HepG2 (cell line): Measurements from ENCODE around the gene SMPX.

ENCODE experiments used
- ATF3 ChIP-seq: sonication (generic); formaldehyde crosslinking; IDR thresholded peaks from 2 replicates; pipeline ENCODE4 v1.4.0; 2020; ENCODE audit warnings: missing genetic modification reagents
- BHLHE40 ChIP-seq: IDR thresholded peaks from 2 replicates; pipeline ENCODE4 v1.6.1; 2011; ENCODE audit warnings: low read length, improper control_type of control experiment
- CBX2 ChIP-seq, 2 experiments: fragments of 200-600 bp in 1 of 2; sonication (generic); formaldehyde crosslinking in 1 of 2; IDR thresholded peaks; 2 replicates each; pipeline versions ENCODE4 v1.7.0 to v1.8.1; 2018 to 2022; ENCODE audit warnings: low read depth in 2 of 2, low read length in 1 of 2, mild to moderate bottlenecking in 1 of 2, missing genetic modification reagents in 1 of 2
- CTCF ChIP-seq: sonication (generic); formaldehyde crosslinking; IDR thresholded peaks from 2 replicates; pipeline ENCODE4 v1.5.0; 2020; ENCODE audit warnings: mild to moderate bottlenecking, missing genetic modification reagents, moderate library complexity
- EP300 ChIP-seq, 3 experiments: sonication (generic) in 1 of 3; formaldehyde crosslinking in 1 of 3; IDR thresholded peaks; 2 replicates each; pipeline versions ENCODE4 v1.5.1 to v1.6.1; 2011 to 2020; ENCODE audit warnings: low read depth in 2 of 3, low read length in 2 of 3, borderline replicate concordance in 1 of 3, improper control_type of control experiment in 1 of 3, mild to moderate bottlenecking in 1 of 3, missing genetic modification reagents in 1 of 3, moderate library complexity in 1 of 3
- JUN ChIP-seq: sonication (generic); formaldehyde crosslinking; IDR thresholded peaks from 2 replicates; pipeline ENCODE4 v1.4.0; 2020; ENCODE audit warnings: mild to moderate bottlenecking, missing genetic modification reagents
- KLF13 ChIP-seq: sonication (generic); formaldehyde crosslinking; IDR thresholded peaks from 2 replicates; pipeline ENCODE4 v1.4.0; 2020; ENCODE audit warnings: mild to moderate bottlenecking, missing genetic modification reagents
- SMARCE1 ChIP-seq: fragments of 450-650 bp; IDR thresholded peaks from 2 replicates; pipeline ENCODE4 v1.6.1; 2017; ENCODE audit warnings: borderline replicate concordance
- ZNF407 ChIP-seq: sonication (generic); formaldehyde crosslinking; IDR thresholded peaks from one replicate; pipeline ENCODE4 v1.5.1; 2020; ENCODE audit warnings: mild to moderate bottlenecking, missing genetic modification reagents; ENCODE audit errors: not compliant biosample characterization

GRCh38 chrX:21756785-21757529 is 959 bp downstream of the SMPX start:
- TF ChIP-seq ATF3 (no peak), EP300 (IDR thresholded peaks at IDR 0.05; ENCODE audit: low read depth in 2 of 2, low read length in 2 of 2) (no peak), EP300 (CRISPR knock-in tag; IDR thresholded peaks at IDR 0.05; ENCODE audit: borderline replicate concordance) (no peak), CTCF (CRISPR knock-in tag) (no peak), ZNF407 (CRISPR knock-in tag) (no peak), JUN (no peak), CBX2 (IDR thresholded peaks at IDR 0.05; ENCODE audit: low read depth, low read length) (no peak), CBX2 (CRISPR knock-in tag; IDR thresholded peaks at IDR 0.05; ENCODE audit: low read depth) (no peak), KLF13 (CRISPR knock-in tag) (no peak), SMARCE1 (no peak), BHLHE40 (no peak)
